ENCODE measurements around the gene TBC1D21.

TBC1D21 gene

DNA sequence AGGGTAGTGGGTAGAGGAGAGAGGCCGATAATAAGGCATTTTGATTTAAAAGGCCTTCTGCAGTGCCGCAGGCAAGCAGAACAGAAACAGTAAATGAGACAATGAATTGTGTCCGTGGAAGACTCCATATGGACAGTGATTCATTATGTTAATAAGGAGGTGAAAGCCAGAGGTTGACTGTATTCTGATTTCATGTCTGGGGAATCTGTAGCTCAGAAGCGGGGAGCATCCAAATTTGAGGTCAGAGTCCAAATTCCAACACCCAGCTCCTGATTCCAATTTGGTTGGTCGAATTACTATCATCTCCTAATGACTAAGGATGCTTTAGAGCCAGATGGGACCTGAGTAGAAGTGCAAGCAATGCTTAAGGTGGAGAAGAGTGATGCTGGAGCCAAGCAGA lies 1.0 kb upstream of the TBC1D21 start:
- ATAC-seq = no peak
- Mint-ChIP-seq H3K4me1 (no peaks in the 10 kb centered on the region), H3K4me3 (no peak overlapping the region), H3K36me3 (no peaks in the 10 kb centered on the region), H3K27ac (no peak overlapping the region), H3K9me3 (no peaks in the 10 kb centered on the region)
- DNase-seq (ENCODE audit: low spot score in 2 of 2) = no peak

DNA sequence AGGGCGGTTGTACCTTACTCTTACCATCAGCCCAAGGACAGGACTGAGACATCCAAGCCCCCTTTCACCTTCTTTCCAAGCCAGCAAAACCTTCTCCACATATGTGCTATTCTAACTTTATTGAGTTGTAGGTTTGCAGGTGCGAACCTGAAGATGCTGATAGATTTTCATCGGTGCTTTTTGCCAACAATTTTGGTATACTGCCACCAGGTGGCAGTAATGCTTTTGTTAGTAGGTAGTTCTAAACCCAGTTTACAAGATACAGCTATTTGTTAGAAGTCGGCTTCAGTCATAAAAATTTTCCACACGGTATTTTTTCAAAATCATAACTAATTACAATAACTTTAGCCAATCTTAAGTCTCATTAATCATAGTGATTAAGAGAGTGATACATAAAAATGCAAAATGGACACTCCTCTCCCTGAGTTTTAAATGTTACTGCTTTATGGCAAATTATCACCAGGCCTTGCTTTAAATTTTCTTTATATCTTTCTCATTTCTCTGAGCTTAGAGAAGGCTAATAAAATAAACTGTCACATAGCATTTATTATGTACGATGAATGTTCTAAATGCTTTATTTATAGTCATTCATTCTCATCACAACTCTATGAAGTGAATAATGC lies 636 bp downstream of the TBC1D21 start:
- Mint-ChIP-seq H3K36me3 (no peaks in the 10 kb centered on the region), H3K4me1 (no peaks in the 10 kb centered on the region)
- peak; percentile 36 for ATAC-seq

DNA sequence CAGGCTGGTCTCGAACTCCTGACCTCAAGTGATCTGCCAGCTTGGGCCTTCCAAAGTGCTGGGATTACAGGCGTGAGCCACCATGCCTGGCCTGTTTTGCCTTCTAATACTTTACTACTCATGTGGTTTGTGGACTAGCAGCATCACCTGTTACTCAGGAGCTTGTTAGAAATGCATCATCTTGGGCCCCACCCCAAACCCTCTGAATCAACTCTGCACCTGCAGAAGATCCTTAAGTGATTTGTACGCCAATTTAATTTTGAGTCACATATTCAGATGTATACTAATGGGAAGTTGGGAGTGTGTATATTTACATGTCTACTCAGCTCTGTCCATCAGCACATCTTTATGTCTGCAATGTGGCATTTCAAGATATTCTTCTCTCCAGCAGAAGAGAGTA lies 6.1 kb downstream of the TBC1D21 start:
- ATAC-seq (peak; percentile 40), DNase-seq (ENCODE audit: low spot score in 2 of 2) (no peak)
- Mint-ChIP-seq H3K36me3 (no peaks in the 10 kb centered on the region), H3K4me1 (no peaks in the 10 kb centered on the region), H3K9me3 (no peaks in the 10 kb centered on the region), H3K27ac (no peak overlapping the region), H3K4me3 (no peak overlapping the region)

More for the DNA sequence above, 636 bp downstream of the TBC1D21 start:
- DNase-seq (ENCODE audit: low spot score in 2 of 2) = no peak
- no peak overlapping the region for H3K27ac Mint-ChIP-seq
- no peaks in the 10 kb centered on the region for H3K9me3 Mint-ChIP-seq
- H3K4me3 Mint-ChIP-seq = no peak overlapping the region

DNA sequence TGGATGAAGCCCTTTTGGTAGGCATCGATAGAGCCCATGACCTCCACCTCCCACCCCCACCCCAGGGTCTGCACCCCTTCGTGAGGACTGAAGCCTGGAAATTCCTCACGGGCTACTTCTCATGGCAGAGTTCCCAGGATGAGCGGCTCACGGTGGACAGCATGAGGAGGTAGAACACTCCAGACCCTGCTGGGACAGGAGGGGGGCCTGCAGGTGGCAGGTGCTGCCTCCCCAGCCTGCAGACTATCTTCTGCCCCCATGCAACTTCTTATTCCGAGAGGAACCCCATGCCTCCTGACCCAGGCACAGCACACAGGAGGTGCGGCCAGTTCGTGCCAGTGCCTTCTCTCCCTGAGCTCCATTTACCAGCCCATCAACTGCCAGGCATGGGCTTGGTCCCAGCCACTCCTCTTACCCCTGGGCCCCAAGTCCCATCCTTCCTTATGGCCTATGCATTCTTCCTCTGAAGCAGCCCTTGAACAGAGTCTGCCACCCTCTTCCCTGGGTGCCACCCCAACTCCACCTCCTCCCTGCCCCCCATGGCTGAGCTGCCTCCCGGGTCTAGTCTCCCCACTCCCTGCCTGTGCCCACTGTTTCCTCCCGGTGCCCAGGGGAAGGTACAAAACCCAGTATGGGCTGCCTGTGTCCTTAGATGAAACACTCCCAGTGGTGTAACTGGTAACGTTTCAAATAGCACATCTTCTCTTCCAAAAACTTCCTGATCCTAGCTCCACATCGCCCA lies 8.4 kb downstream of the TBC1D21 start:
- Mint-ChIP-seq H3K36me3 (no peaks in the 10 kb centered on the region), H3K4me1 (no peaks in the 10 kb centered on the region), H3K4me3 (no peak overlapping the region), H3K9me3 (no peaks in the 10 kb centered on the region), H3K27ac (no peak overlapping the region)
- DNase-seq (ENCODE audit: low spot score in 2 of 2) (no peak), ATAC-seq (no peak)

DNA sequence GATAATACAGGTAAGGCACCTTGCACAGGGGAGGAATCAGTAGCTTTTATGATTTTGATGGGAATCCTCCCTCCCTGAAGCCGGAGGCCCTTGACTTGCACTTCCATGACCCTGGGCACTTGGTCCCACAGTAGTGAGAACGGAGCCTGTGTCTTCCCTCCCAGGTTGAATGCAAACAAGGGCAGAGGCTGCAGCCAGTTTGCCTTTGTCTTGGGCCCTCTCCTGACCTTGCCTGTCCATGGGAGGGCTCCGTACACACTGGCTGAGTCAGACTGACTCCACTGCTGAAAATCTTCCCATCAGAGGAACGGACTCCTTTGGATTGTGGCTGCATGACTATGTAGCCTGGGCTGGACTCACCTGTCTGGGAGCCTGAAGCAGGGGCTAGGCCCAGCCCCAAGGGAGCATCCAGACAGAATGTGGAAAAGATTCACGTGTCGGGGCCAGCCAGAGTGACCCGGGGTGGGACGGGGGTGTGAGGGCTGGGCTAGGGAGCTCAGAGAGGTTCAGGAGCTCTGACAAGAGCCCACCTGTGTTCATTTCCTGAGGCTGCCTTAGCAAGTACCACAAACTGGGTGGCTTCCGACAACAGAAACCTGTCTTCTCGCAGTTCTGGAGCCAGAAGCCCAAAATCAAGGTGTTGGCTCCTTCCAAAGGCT lies 9.5 kb downstream of the TBC1D21 start:
- no peaks in the 10 kb centered on the region for H3K9me3 Mint-ChIP-seq
- no peaks in the 10 kb centered on the region for H3K4me1 Mint-ChIP-seq
- ATAC-seq (no peak), DNase-seq (ENCODE audit: low spot score in 2 of 2) (no peak)
- H3K4me3 Mint-ChIP-seq = no peak overlapping the region
- H3K36me3 Mint-ChIP-seq = no peaks in the 10 kb centered on the region
- H3K27ac Mint-ChIP-seq = no peak overlapping the region

DNA sequence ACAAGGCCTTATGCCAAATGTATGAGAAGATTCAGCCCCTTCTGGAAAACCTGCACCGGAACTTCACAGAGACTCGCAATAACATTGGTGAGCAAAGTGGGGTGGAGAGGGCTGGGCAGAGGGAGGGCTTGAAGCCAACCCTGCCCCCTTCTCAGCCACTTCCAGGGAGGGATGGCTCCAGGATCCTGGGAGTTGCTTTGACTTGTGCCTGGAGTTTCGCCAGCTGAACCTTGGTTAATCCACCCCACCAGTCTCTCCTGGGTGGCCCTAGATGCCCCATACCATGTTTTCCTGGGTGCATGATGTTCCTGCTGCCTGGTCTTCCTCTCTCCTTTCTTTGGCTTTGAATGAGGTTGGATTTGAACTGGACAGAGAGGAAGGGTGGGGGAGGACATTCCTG lies 10.8 kb downstream of the TBC1D21 start:
- Mint-ChIP-seq H3K4me1 (no peaks in the 10 kb centered on the region), H3K4me3 (no peak overlapping the region), H3K9me3 (no peaks in the 10 kb centered on the region), H3K36me3 (no peaks in the 10 kb centered on the region), H3K27ac (no peak overlapping the region)
- ATAC-seq (no peak), DNase-seq (ENCODE audit: low spot score in 2 of 2) (no peak)

DNA sequence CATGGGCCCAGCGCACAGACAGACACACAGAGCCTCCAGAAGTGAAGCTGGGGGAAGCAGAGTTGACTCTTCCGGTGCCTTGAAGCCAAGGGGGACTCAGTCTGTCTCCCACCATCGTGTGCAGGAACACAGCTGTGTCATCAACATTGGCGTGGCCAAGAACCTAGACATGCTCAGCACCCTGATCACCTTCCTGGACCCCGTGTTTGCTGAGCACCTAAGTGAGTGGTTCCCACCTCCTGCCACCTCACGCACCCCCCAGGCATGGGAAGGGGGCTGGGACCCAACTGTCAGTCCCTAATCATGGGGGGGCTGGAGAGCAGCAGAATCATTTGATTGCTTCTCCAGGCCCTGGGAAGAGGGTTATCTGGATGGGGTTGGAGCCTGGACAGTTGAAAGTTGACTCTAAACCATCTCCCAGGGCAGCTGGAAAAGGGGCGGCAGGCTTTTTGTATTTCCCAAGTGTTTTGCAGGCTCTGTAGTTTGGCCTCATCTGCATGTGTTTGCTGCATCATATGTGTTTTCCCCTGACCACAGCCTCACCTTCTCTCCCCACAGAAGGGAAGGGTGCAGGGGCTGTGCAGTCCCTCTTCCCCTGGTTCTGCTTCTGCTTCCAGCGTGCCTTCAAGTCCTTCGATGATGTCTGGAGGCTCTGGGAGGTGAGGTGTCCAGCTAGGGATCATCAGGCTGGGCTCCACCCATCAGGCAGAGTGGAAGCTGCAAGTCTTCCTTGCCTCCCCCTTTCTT lies 12.8 kb downstream of the TBC1D21 start:
- H3K27ac Mint-ChIP-seq = no peak overlapping the region
- DNase-seq (ENCODE audit: low spot score in 2 of 2) (no peak), ATAC-seq (no peak)
- H3K36me3 Mint-ChIP-seq = no peaks in the 10 kb centered on the region
- no peak overlapping the region for H3K4me3 Mint-ChIP-seq
- no peaks in the 10 kb centered on the region for H3K4me1 Mint-ChIP-seq
- H3K9me3 Mint-ChIP-seq = no peaks in the 10 kb centered on the region

DNA sequence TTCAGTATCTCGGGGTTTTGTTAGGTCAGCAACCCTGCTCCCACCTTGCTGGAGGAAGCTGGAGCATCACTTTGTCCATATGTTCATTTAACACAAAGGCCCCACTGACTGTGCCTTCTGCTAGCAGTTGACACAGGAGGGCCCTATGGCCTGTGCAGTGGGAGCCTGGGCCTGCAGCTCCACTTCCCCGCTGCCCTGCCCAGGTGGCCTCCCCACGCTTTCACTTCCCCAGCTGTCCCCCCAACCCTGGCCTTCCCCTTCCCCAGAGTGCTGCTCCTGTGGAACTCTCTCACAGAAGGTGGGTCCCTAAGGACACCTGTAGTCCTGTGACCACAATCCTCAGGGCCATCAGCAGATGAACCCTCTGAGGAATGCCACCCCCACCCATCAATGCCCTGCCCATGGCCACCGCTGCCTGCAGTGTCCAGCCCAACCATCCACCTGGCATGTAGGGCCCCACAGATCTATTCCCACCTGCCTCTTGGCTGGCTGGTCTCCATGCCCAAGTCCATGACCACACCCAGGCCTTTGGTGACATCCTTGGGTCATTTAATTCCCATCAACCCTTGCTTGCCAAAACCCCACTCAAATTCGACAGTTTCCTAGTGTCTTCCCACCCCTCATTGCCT lies 13.5 kb downstream of the TBC1D21 start:
- DNase-seq (ENCODE audit: low spot score in 2 of 2) (no peak), ATAC-seq (no peak)
- no peaks in the 10 kb centered on the region for H3K9me3 Mint-ChIP-seq
- H3K36me3 Mint-ChIP-seq = no peaks in the 10 kb centered on the region
- no peak overlapping the region for H3K4me3 Mint-ChIP-seq
- H3K27ac Mint-ChIP-seq = no peak overlapping the region
- no peaks in the 10 kb centered on the region for H3K4me1 Mint-ChIP-seq

DNA sequence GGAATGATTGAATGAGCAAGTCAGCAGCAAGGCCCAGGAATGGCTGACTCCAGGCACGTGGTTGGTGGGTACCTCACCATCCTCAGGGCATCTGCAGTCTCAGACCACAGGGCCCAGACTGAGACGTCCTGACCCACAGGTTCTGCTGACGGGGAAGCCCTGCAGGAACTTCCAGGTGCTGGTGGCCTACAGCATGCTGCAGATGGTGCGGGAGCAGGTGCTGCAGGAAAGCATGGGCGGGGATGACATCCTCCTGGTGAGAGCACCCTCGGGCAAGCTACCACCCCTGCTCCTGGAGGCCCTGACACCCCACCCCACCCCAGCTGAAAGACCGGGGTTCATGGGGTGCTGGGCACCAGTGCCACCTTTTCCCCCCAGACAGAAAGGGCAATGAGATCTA lies 14.1 kb downstream of the TBC1D21 start:
- no peaks in the 10 kb centered on the region for H3K4me1 Mint-ChIP-seq
- H3K36me3 Mint-ChIP-seq = no peaks in the 10 kb centered on the region
- no peak overlapping the region for H3K27ac Mint-ChIP-seq
- no peak overlapping the region for H3K4me3 Mint-ChIP-seq
- H3K9me3 Mint-ChIP-seq = no peaks in the 10 kb centered on the region
- ATAC-seq (no peak), DNase-seq (ENCODE audit: low spot score in 2 of 2) (no peak)

DNA sequence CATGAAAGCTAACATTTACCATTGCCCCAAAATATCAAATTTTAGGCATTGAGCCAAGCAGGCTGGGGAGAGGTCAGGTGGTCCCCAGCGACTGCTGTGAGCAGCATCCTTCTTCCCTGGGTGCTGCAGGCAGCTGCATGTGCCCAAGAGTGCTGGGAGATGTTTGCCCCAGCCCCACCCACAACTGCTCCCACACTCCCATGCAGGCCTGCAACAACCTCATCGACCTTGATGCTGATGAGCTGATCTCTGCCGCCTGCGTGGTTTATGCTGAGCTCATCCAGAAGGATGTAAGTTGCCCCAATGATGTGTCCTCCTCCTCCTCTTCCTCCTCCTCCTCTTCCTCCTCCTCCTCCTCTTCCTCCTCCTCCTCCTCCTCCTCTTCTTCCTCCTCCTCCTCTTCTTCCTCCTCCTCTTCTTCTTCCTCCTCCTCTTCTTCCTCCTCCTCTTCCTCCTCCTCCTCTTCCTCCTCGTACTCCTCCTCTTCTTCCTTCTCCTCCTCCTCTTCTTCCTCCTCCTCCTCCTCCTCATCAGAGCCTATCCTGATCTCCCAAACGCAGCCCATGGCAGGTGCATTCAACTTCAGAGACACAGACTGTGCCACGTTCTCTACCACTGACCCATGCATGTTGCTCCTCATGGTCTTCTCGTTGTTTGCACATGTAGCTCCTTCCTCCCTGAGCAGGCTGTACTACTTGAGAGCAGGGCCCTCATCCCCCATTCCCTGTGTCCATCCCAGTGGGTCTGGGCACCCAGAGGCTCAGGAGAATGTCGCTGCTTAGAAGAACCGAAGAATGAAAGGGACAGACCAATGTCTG lies 15.1 kb downstream of the TBC1D21 start:
- no peaks in the 10 kb centered on the region for H3K9me3 Mint-ChIP-seq
- H3K4me3 Mint-ChIP-seq = no peak overlapping the region
- no peaks in the 10 kb centered on the region for H3K36me3 Mint-ChIP-seq
- DNase-seq (ENCODE audit: low spot score in 2 of 2) (no peak), ATAC-seq (no peak)
- no peak overlapping the region for H3K27ac Mint-ChIP-seq
- H3K4me1 Mint-ChIP-seq = no peaks in the 10 kb centered on the region

DNA sequence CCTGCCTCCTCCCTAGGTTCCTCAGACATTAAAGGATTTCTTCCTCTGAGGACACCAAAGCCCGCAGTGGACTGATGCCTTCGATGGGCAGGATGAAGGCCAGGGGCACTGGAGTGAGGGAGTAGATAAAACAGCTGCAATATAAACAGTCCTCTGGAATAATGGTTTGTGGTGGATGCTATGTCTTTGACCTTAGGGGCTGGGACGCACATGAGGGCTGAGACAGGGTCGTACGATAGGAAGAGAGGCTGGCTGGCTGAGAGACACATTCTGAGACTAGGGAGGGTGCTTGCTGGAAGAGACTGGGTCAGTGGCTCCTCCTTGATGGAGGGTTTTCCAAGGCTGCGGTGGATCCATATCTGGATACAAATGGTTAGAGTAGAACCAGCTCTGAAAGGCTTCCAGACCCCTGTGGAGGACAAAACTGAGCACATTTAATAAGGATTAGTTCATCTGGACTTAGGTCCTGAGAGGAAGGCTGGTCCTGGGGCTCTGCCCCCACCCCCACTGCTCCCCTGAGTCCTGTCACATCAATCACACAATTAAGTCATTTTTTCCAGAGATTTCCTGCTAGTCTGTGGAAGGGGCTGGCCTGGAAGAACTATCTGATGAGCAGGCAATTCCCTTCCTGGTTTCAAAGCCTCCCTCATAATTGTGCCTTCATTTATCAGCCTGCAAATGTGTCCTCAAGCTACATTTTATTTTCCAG lies 15.8 kb downstream of the TBC1D21 start:
- Mint-ChIP-seq H3K36me3 (no peaks in the 10 kb centered on the region), H3K9me3 (no peaks in the 10 kb centered on the region), H3K4me3 (no peak overlapping the region), H3K4me1 (no peaks in the 10 kb centered on the region), H3K27ac (no peak overlapping the region)
- DNase-seq (ENCODE audit: low spot score in 2 of 2) (no peak), ATAC-seq (no peak)

DNA sequence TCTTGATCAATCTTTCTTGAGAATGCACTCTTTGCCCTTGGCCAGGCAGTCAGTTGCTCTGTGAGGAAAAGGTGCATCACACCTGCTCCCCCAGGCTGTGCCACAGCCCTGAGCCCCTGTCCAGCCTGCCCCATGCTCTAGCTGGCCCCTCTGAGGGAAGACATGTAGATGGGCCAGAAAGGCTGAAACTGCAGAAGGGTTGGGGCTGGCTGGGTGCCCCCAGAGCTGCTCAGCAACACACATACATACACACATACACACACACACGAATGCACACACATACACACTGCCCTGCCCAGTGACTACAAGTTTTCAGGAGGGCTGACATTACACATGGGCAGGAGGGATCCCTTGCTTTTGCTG lies 16.4 kb downstream of the TBC1D21 start:
- DNase-seq (ENCODE audit: low spot score in 2 of 2) (no peak), ATAC-seq (no peak)
- Mint-ChIP-seq H3K9me3 (no peaks in the 10 kb centered on the region), H3K36me3 (no peaks in the 10 kb centered on the region), H3K4me3 (no peak overlapping the region), H3K4me1 (no peaks in the 10 kb centered on the region), H3K27ac (no peak overlapping the region)

DNA sequence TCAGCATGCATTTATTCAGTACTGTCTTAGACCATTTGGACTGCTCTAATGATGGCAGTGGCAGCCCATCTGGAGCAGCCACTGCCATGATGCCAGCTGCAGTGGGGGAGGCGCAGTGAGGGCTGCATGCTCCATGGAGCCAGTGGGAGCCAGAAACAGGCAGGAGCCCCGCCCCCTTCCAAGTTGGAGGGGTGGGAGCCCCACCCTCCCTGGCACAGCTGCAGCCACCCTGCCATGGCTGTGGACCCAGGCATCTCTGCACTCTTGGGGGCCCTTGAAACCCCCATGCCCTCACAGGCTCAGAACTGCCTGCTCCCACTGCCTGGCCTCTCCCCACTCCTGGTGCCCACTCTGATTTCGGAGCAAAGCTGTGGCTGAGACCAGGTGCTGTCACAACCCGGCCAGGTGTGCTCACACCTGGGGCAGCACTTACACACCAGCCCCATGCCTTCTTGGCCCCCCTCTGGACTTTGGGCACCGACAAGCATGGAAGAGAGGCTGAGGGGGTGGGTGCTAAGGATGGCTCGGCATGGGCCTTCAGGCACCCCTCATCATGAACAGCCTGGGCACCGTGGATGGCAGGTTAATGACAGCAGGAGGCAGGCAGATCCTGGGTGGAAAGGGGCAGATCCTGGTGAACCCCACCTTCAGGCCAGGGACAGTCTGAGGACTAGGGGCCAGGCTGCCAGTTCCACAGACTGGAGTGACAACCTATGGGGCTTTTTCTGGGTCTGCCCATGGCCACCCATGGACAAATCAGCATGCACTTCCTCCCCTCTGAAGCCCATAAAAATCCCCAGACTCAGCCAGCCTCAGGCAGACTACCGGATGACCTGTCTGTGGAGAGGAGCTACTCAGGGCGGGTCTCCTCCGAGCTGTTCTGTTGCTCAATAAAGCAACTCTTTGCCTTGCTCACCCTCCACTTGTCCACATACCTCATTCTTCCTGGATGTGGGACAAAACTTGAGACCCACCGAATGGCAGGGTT lies 18.3 kb downstream of the TBC1D21 start:
- no peaks in the 10 kb centered on the region for H3K36me3 Mint-ChIP-seq
- H3K4me3 Mint-ChIP-seq = no peak overlapping the region
- no peaks in the 10 kb centered on the region for H3K9me3 Mint-ChIP-seq
- H3K4me1 Mint-ChIP-seq = no peaks in the 10 kb centered on the region
- DNase-seq (ENCODE audit: low spot score in 2 of 2) = no peak
- no peak for ATAC-seq
- H3K27ac Mint-ChIP-seq = no peak overlapping the region
